Measurements from ENCODE around the gene TNFRSF1A. TPM values are rescaled to one million over a fixed set of nuclear protein-coding genes. Genes with fewer than 3 reads are reported as not detected.
"Not testable (repeated sequence)": the region's sequence is repeated elsewhere in the genome, so short reads cannot be mapped to it uniquely, and the experiment has no call there.

Gene TNFRSF1A
- total RNA-seq, 3 donors from 2014 or later (not counting 1 experiment from before 2014, with no cell fraction given), result 75.7 to 116 (median 87.3) TPM

DNA sequence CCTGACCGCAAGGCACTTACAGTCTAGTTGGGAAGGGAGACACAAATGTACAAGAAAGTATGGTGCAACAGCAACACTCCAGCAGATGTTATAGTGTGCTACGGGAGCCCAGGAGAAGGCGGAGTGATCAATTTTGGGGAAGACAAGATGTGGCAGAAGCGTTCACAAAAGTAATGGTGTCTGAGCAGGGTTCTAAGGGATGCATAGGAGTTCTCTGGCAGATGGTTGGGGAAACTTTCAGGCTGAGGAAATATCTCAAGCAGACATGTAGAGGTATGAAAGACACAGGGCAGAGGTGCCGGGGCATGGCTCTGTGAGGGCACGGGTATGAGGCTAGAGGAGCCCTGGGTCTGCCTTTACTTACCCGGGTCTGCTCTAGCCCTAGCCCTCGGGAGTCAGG lies 5.1 kb upstream of the TNFRSF1A start:
- Histone ChIP-seq H3K4me3 (ENCODE audit: low read length) (no peak overlapping the region), H3K27ac (ENCODE audit: low read length) (no peak overlapping the region), H3K9me3 (ENCODE audit: control insufficient read depth, insufficient read depth, low read length) (no peaks in the 10 kb centered on the region), H3K4me1 (ENCODE audit: control insufficient read depth, insufficient read depth, low read length) (peaks cover 46% of the 10 kb centered on the region), H3K36me3 (ENCODE audit: control insufficient read depth, insufficient read depth, low read length) (no peaks in the 10 kb centered on the region), H3K27me3 (ENCODE audit: control insufficient read depth, insufficient read depth, low read length) (no peaks in the 10 kb centered on the region)
- TF ChIP-seq, protein P1, sequence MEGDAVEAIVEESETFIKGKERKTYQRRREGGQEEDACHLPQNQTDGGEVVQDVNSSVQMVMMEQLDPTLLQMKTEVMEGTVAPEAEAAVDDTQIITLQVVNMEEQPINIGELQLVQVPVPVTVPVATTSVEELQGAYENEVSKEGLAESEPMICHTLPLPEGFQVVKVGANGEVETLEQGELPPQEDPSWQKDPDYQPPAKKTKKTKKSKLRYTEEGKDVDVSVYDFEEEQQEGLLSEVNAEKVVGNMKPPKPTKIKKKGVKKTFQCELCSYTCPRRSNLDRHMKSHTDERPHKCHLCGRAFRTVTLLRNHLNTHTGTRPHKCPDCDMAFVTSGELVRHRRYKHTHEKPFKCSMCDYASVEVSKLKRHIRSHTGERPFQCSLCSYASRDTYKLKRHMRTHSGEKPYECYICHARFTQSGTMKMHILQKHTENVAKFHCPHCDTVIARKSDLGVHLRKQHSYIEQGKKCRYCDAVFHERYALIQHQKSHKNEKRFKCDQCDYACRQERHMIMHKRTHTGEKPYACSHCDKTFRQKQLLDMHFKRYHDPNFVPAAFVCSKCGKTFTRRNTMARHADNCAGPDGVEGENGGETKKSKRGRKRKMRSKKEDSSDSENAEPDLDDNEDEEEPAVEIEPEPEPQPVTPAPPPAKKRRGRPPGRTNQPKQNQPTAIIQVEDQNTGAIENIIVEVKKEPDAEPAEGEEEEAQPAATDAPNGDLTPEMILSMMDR (IDR thresholded peaks at IDR 0.05), result no peak
- DNase-seq (no peak), ATAC-seq (no peak)
- no peaks in the 10 kb centered on the region for H3K27me3 Mint-ChIP-seq (ENCODE audit: low read depth in 2 of 2)
- no peaks in the 10 kb centered on the region for H3K9me3 Mint-ChIP-seq
- intact Hi-C loops (cut with micrococcal nuclease), result no loop called here
- H3K4me1 Mint-ChIP-seq, result peaks cover 34 to 47% of the 10 kb centered on the region in 2 donors
- 93% methylated on average over 8 of the region's 8 CpGs for WGBS (ENCODE audit: insufficient coverage)
- H3K4me3 Mint-ChIP-seq, result no peak overlapping the region
- H3K27ac Mint-ChIP-seq, result peak overlapping the region in 1 of 2 donors; percentile 88
- no peaks in the 10 kb centered on the region for H3K36me3 Mint-ChIP-seq

DNA sequence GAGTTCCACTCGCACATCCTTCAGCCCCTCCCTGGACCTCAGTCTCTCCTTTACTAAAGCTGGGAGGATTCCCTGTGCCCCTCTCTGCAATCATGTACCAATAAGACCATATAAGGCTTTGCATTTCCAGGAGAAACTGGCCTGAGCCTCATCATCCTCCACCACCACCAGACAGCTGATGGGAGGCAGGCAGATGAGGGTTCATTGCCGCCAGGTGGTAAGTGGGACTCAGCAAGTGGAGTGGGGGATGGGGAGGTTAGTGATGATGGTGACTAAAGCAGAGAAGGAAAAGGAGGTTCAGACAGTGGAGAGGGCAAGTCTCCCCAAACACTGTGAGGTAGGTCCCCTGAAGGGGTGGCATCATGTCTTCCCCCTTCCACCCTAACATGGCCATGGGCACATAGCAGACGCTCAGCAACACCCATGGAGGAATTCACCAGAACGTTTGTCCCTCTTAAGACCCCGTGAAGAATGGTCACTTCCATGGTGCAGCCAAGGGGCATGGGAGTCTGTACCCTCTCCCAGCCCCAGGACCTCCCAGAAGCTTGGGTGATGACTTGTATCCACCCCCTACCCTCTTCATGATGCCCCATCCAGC lies 4.5 kb upstream of the TNFRSF1A start:
- H3K27me3 Mint-ChIP-seq (ENCODE audit: low read depth in 2 of 2), result no peaks in the 10 kb centered on the region
- intact Hi-C loops (cut with micrococcal nuclease), result no loop called here
- no peak overlapping the region for H3K4me3 Mint-ChIP-seq
- no peaks in the 10 kb centered on the region for H3K9me3 Mint-ChIP-seq
- Histone ChIP-seq H3K36me3 (ENCODE audit: control insufficient read depth, insufficient read depth, low read length) (no peaks in the 10 kb centered on the region), H3K4me3 (ENCODE audit: low read length) (no peak overlapping the region), H3K4me1 (ENCODE audit: control insufficient read depth, insufficient read depth, low read length) (peaks cover 52% of the 10 kb centered on the region), H3K9me3 (ENCODE audit: control insufficient read depth, insufficient read depth, low read length) (no peaks in the 10 kb centered on the region), H3K27me3 (ENCODE audit: control insufficient read depth, insufficient read depth, low read length) (no peaks in the 10 kb centered on the region), H3K27ac (ENCODE audit: low read length) (no peak overlapping the region)
- peaks cover 38 to 53% of the 10 kb centered on the region in 2 donors for H3K4me1 Mint-ChIP-seq
- no peaks in the 10 kb centered on the region for H3K36me3 Mint-ChIP-seq
- H3K27ac Mint-ChIP-seq, result peak overlapping the region in 1 of 2 donors; percentile 88
- DNase-seq (no peak), ATAC-seq (no peak)
- WGBS (ENCODE audit: insufficient coverage), result 81% methylated on average over 5 of the region's 5 CpGs
- TF ChIP-seq, protein P1 (IDR thresholded peaks at IDR 0.05), result no peak

DNA sequence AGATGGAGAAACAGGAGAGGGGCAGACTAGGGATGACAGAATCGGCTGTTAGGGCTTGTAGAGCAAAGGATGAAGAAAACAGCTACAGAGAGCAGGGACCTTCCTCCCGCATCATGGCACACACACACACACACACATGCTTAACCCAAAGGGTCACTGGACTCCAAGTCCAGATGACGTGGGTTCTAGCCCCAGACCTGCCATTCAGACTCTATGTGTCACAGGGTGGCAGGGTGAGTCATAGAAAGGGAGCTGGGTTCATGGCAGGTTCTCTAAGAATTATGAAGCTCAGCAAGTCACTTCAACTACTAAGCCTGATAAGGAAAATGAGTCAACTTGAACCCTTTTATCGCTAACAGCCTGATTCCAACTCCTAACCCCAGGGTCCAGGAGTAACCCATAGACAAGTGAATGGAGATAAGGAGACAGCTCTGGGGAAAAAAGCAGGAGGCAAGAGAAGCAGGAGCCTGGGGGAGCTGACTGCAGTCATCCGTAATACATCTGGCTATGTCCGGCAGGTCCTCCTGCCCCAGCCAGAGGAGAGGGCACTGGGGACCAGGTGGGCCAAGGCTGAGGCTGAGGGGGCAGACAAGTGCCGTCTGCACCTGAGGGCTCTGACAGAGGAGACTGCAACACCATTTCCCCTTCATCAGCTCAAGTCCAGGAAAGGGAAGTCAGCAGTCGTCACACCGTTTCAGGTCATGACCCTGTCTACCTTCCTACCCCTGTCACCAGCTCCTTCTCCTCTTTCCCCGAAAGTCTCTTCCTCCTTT lies 3.6 kb upstream of the TNFRSF1A start:
- Histone ChIP-seq H3K27me3 (ENCODE audit: control insufficient read depth, insufficient read depth, low read length) (no peaks in the 10 kb centered on the region), H3K4me1 (ENCODE audit: control insufficient read depth, insufficient read depth, low read length) (peaks cover 54% of the 10 kb centered on the region), H3K36me3 (ENCODE audit: control insufficient read depth, insufficient read depth, low read length) (no peaks in the 10 kb centered on the region), H3K4me3 (ENCODE audit: low read length) (no peak overlapping the region), H3K9me3 (ENCODE audit: control insufficient read depth, insufficient read depth, low read length) (no peaks in the 10 kb centered on the region), H3K27ac (ENCODE audit: low read length) (no peak overlapping the region)
- peak in 1 of 2 donors; percentile 47 for DNase-seq
- peak in 2 of 3 donors; percentile 56 to 65 for ATAC-seq
- H3K4me3 Mint-ChIP-seq, result peak overlapping the region; percentile 43
- TF ChIP-seq, protein P1 (IDR thresholded peaks at IDR 0.05), result no peak
- H3K9me3 Mint-ChIP-seq, result no peaks in the 10 kb centered on the region
- no peaks in the 10 kb centered on the region for H3K36me3 Mint-ChIP-seq
- WGBS (ENCODE audit: insufficient coverage), result 50% methylated on average over 8 of the region's 10 CpGs
- intact Hi-C loops (cut with micrococcal nuclease), result no loop called here
- peaks cover 38 to 57% of the 10 kb centered on the region in 2 donors for H3K4me1 Mint-ChIP-seq
- H3K27ac Mint-ChIP-seq, result peak overlapping the region; percentile 57 to 88
- no peaks in the 10 kb centered on the region for H3K27me3 Mint-ChIP-seq (ENCODE audit: low read depth in 2 of 2)

DNA sequence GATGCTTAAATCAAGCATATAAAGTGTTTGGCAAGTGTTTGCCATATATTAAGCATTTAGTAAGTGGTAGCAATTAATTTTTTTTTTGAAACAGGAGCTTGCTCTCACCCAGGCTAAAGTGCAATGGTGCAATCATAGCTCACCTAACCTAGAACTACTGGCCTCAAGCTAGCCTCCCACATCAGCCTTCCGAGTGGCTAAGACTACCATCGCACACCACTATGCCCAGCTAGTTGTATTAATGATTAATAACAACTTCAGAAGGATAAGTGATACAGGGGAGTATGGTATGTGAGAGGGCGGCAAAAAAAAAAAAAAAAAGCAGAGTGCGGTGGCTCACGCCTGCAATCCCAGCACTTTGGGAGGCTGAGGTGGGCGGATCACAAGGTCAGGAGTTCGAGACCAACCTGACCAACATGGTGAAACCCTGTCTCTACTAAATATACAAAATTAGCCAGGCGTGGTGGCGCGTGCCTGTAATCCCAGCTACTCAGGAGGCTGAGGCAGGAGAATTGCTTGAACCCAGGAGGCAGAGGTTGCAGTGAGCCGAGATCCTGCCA lies 2.3 kb upstream of the TNFRSF1A start:
- peak overlapping the region in 1 of 2 donors; percentile 27 for H3K27ac Mint-ChIP-seq
- H3K4me3 ChIP-seq (ENCODE audit: low read length); intact Hi-C loops (cut with micrococcal nuclease); H3K27ac ChIP-seq (ENCODE audit: low read length); H3K27me3 Mint-ChIP-seq (ENCODE audit: low read depth in 2 of 2); DNase-seq; H3K36me3 ChIP-seq (ENCODE audit: control insufficient read depth, insufficient read depth, low read length); H3K4me3 Mint-ChIP-seq; H3K9me3 Mint-ChIP-seq; H3K9me3 ChIP-seq (ENCODE audit: control insufficient read depth, insufficient read depth, low read length); H3K27me3 ChIP-seq (ENCODE audit: control insufficient read depth, insufficient read depth, low read length); H3K36me3 Mint-ChIP-seq; ATAC-seq: not testable (repeated sequence)
- WGBS (ENCODE audit: insufficient coverage), result 93% methylated on average over 9 of the region's 11 CpGs
- H3K4me1 ChIP-seq (ENCODE audit: control insufficient read depth, insufficient read depth, low read length), result peaks cover 65% of the 10 kb centered on the region
- H3K4me1 Mint-ChIP-seq, result peaks cover 38 to 57% of the 10 kb centered on the region in 2 donors

Measured in natural killer cell (primary cell).